ENCODE data around the gene DPH7.
"Not testable (repeated sequence)": the region's sequence is repeated elsewhere in the genome, so short reads cannot be mapped to it uniquely, and the experiment has no call there.

DPH7 gene

DNA sequence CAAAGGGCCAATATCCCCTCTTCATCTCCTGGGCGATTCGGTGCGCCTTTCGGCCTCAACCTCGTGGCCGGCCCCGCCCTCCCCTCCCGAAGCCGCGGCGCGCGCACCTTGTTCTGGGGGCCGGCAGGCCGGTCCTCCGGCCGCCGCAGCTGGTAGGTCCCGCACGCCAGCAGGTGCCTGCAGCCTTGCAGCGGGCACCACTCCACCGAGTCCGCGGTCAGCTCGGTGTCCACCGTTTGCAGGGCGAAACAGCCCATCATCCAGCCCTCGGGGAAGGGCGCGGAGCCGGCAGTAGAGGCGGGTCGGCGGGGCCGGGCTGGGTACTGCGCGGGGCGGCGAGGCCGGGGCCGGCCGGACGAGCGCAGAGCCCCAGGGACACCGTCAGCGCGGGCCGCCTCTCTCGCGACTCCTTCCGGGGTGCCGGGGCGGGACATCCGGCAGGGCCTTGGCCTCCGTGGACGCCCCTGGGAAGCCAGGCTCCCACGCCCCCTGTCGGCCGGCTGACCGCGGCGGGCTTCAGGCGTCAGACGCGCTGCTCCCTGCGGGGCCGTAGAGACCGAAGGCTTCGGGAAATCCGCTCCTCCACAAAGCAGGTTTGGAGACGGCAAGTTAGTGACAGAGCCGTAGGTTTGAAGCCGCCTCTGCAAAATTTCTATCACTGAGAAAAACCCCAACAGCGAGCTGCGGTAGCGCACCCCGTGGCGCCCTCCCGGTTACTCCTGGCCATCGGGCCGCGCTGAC is at the start of gene DPH7:
Gene DPH7 (minus strand): TSS at position 408 of the 741 bp plus-strand sequence. CDS start 148 bp downstream, at position 260.
- peak; percentile 76 to 81 for DNase-seq

DNA sequence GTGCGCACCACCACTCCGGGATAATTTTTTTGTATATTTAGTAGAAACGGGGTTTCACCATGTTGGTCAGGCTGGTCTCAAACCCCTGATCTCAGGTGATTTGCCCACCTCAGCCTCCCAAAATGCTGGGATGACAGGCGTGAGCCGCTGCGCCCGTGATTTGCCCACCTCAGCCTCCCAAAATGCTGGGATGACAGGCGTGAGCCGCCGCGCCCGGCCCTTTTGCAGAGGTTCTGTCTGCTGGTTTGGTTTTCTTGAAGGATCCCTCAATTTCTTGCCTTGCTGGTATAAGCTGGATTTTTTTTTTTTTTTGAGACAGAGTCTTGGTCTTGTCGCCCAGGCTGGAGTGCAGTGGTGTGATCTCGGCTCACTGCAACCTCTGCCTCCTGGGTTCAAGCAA is 48.7 kb upstream of the DPH7 start:
- not testable (repeated sequence) for DNase-seq

DNA sequence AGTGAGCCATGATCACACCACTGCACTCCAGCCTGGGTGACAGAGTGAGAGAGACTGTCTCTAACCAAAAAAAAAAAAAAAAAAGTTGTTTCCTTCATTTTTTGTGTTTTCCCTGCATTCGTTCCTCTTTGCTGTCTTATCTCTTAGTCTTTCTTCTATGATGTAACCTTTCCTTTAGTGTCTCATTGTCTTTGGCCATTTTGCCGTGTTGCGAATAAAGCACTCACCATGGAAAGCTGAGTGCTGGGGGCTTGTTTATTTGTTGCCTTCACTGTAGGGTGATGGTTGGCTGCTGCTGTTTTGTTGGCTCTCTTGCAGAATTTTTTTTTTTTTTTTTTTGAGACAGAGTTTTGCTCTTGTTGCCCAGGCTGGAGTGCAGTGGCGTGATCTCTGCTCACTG is 47.7 kb upstream of the DPH7 start:
- no peak for DNase-seq

DNA sequence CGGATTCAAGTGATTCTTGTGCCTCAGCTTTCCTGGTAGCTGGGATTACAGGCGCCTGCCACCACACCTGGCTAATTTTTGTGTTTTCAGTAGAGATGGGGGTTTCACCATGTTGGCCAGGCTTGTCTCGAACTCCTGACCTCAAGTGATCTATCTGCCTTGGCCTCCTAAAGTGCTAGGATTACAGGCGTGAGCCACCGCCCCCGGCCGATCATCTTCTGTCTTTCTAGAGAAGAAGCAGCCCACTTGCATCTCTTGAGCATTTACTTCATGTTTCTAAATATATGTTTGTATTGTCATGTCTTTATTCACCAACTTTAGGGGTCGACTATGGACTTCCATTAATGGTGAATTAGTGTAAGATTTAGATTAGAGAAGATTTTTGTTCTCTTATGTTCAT is 43.5 kb upstream of the DPH7 start:
- DNase-seq, result not testable (repeated sequence)

DNA sequence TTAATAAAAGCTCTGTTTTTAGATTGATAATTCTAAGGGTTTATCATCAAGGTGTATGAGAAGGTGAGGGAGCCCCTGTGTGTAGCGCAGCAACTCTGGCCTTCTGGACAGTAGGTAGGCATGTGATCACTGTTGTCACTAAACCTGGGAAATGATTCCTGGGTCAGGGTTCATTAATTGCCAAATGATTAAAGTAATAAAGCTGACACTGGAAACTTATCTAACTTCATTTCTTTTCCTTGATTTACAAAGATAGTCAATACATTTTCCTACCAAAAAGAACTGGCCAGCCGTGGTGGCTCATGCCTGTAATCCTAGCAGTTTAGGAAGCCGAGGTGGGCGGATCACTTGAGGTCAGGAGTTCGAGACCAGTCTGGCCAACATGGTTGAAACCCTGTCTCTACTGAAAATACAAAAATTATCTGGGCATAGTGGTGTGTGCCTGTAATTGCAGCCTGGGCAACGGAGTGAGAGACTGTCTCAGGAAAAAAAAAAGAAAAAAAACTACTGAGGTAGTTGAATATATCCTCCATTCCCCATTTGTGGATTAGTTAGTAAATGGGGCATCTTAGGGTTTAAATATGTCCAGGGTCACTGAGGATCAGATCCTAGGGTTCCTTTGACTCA is 42.5 kb upstream of the DPH7 start:
- peak; percentile 15 to 30 for DNase-seq

DNA sequence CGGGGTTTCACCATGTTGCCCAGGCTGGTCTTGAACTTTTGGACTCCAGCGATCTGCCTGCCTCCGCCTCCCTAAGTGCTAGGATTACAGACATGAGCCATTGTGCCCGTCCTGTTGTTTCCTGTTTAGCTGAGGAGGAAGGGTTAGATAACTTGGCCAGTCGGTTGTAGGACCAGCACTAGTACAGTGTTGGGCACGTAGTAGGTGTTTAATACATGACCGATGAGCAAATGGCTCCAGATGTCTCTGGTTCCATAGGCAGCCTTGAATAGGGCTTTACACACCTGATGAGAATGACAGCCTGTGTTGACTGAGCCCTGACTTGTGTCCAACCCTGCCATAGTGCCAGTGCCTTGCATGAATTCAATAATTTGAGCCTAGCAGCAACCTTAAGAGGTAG is 41.9 kb upstream of the DPH7 start:
- no peak for DNase-seq

DNA sequence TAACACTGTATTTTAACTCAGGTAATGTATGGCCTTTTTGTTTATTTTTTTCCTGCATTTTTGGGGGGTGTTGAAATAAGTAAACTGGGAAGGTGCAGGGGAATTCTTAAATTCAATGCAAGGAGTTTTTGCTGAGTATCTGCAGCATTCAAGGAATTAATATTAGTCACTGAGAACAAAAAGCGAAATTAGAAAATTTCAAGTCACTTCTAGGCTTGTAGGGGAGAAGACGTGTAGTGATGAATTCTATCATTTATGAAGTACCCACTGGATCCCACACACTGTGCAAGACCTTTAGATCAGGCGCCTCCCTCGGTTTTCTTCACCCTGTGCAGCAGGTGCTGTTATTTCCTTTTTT is 41.3 kb upstream of the DPH7 start:
- DNase-seq, result no peak

DNA sequence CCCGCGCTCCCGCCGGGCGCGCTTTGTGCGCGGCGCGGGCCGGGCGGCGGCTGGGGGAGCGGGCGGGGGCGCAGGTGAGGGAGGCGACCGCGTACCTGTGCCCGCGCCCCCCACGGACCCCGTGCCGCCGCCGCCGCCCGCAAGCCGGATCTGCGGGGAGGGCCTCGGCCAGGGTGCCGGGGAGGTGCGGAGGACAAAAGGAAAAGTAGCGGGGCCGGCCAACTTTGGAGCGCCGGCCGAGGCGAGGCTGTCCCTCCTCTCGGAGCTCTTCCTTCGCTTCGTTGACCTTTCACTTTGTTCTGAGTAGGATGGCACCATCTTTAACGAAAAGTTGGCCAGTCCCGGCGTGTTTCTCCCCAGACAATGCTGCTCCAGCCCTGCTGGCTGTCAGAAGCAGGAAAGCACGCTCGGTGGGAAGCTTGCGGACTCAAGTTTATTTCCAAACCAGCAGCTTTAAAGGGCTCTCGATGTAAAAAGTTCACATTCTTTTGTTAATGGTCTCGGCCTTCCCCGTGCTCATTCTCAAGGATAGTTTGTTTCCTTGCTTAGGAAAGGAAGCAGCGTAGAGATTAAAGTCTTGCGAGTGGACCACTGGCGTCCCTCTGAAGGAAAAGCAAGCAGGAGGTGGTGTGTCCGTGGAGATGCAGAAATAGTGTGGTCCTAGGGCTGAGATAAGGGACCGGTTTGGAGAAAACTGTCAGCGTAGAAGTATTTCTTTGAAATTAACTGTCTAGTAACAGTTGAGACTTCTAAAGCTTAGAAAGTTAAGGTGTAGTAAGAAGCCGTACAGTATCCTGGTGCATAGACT is 40.7 kb upstream of the DPH7 start:
- DNase-seq, result no peak

DNA sequence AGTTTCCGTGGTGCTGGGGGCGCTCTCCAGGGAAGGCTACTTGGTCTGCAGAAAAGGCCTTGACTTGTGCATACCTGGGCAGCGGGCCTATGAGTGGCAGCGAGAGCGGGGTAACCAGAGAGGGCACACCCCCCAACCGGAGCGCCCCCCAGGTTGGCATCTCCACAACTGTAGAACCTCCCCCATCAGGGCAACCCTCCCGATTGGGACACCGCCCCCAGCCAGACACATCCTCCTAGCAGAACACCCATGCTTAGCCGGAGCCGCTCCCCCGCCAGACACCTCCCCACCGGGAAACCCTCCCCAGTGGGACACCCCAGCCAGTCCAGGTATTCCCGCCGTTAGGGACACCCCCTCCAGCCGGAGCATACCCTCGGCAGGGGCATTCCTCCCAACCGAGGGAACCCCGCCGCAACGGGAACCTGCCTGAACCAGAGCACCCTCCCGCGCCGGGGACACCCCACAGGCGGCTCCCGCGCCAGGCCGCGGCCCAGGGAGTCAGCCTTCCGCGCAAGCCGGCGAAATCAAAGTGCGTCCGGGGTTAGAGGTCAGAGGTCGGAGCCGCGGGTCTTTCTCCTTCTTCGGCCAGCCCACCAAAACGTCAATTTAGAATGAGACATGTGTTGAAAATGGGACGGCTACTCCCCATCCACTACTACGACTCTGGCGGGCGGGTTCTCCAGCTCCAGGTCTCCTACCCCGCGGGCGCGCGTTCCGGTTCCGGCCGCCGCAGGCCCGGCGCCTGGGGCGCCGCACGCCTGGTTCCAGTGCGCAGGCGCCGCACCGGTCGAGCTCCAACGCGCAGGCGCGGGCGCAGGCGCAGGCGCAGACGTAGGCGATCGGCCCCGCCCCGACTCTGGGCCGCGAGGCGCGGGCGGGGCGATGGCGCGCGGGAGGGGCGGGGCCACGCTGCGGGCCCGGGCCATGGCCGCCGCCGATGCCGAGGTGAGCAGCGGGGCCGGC is 39.7 kb upstream of the DPH7 start, which contains the start of gene EHMT1:
Gene EHMT1 (plus strand): TSS at position 901 of the 963 bp plus-strand sequence. CDS start 24 bp downstream, at position 925.
- DNase-seq, result peak; percentile 74 to 81

DNA sequence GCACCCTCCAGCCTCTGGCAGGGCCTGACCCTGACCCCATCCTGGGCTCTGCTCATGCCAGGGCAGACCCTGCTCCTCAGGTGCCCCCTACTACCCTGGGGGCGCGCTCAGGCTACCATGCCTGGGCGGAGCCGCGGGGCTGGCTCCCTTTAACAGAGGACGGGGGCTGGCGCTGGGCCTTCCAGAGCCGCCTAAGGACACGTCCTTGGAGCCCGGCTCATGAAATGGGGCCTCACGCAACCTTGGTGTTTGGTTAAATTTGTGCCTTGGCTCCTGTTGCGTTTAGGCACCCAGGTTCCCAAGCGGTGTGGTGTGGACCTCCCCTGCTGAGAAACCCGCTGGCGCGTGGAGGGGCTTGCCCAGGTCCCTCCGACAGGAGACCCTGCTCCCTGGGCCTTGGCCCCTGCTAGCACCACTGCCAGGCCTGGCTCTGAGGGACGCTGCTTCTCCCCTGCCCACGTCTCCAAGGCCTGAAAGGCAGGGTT is 36.7 kb upstream of the DPH7 start:
- DNase-seq, result no peak

DNA sequence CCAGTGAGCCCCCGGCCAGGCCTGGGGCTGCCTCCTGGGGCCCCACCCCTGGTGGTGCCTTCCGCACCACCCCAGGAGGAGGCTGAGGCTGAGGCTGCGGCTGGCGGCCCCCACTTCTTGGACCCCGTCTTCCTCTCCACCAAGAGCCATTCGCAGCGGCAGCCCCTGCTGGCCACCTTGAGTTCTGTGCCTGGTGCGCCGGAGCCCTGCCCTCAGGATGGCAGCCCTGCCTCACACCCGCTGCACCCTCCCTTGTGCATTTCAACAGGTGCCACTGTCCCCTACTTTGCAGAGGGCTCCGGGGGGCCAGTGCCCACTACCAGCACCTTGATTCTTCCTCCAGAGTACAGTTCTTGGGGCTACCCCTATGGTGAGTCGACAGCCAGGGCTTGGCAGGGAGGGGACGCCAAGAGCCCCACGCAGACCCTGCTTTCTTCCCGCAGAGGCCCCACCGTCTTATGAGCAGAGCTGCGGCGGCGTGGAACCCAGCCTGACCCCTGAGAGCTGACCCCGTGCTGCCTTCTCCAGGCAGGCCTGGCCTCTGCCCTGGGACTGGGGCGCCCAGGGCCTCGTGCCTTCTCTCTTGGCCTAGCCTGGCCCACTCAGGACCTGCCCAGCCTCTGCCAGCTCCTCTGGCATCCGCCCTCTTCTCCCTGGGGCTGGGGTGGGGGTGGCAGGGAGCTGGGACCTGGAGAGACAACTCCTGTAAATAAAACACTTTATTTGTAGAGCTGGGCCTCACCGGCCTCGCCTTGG is 36.1 kb upstream of the DPH7 start:
- DNase-seq, result no peak

DNA sequence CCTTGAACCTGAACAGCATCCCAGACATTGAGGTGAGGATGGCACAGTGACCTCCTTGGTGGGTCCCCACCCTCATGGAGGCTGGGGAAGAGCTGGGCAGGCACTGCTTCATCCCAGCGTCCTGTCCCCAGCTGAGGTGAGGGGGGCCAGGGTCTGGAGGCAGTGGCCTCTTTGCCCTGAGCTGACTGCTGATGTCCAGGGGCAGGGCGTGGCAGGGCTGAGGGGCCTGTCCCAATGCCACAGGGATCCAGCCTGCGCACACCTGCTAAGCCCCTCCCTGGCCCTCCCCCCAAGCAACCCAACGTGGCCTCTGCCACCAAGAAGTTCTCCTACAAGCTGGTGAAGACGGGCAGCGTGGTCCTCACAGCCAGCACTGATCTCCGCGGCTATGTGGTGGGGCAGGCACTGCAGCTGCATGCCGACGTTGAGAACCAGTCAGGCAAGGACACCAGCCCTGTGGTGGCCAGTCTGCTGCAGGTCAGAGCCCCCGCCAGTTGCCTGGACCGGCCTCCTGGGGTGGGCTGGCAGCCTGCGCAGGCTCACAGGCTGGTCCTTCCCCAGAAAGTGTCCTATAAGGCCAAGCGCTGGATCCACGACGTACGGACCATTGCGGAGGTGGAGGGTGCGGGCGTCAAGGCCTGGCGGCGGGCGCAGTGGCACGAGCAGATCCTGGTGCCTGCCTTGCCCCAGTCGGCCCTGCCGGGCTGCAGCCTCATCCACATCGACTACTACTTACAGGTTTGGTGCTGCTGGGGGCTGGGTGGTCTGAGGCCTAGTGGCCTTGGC is 35.2 kb upstream of the DPH7 start:
- no peak for DNase-seq

DNA sequence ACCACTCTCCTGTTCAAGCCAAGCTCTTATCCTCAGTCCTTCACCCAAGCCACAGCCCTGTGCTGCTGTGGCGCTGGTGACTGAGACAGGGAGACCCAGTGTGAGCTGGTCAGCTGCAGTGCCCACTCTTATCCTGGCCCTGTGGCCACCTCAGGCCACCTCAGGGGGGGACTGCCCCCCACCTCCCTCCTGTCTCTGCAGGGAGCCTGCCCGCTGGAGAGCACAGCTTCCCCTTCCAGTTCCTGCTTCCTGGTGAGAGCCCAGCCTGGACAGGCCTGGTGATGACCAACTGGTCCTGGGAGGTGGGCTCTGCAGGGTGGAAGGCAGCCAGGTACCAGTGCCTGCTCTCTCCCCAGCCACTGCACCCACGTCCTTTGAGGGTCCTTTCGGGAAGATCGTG is 34.5 kb upstream of the DPH7 start:
- no peak for DNase-seq

DNA sequence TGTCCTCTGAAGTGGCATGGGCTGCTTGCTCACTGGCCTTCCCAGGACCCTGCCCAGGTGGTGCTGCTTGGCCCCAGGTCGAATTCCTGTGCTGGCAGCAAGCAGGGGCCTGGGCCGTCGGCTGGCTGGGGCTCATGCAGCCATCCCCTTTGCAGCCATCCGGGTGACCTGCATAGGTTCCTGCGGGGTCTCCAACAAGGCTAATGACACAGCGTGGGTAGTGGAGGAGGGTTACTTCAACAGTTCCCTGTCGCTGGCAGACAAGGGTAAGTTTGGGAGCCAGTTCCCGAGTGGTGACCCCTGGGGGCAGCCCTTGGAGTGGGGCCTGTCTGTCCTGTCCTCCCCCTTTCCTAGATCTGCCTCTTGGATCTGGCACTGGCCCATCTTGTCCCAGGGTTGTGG is 34.0 kb upstream of the DPH7 start:
- DNase-seq, result no peak

DNA sequence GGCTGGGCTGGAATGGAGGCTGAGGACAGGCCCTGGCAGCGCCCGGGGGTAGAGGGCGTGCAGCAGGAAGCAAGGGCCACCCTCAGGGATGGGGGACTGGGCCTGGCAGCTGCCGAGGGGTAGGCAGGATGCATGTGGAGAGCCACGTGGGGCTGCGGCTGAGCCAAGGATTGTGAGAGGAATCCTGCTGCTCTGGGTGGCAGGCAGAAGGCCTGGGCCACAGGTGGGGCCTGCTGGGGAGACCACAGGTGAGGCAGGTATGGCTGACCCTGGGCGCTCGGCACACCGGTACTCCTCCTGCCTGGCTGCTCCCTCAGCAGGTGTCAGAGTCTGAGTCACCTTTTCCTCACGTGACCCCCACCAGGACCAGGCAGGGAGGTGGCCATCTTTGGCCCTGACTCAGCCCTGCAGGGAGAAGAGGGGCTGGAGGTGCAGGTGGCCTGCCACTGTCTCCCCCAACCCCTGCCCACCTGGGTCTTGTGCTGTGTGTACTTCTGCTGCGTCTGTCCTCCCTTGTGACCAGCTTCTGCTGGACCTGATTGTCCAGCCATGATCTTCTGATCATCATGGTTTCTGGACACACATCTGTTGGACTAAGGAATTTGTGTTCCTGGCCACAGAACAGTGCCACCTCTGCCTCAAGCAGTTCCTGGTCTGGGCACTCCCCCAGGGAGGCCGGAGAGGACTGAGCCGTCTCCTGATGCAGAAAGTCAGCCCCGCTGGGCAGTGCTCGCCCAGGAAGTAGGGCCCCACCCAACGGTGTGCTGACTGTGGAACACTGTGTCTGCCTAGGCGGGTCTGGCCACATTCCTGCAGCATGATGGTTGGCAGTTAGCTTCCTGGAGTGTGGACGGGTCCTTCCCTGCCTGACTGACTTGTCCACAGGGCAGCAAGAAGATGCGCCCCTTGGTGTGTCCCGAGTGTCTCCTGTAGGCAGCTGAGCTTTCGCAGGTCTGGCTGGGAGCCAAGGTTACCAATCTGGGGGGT is 33.2 kb upstream of the DPH7 start:
- no peak for DNase-seq

DNA sequence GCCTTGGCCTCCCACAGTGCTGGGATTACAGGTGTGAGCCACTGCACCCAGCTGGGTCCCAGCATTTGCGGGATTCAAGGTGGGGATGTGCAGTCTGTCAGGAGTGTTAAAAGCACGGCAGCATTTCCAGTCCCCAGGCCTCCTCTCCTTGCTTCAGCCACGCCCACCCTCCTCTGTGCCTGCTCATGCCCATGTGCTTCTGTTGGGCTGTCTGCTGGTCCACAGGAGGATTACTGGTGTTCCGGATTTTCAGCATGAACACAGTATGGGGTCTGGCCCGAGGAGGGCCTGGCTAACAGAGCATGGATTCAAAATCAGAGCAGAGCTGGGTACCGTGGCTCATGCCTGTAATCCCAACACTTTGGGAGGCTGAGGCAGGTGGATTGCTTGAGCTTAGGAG is 32.2 kb upstream of the DPH7 start:
- no peak for DNase-seq

DNA sequence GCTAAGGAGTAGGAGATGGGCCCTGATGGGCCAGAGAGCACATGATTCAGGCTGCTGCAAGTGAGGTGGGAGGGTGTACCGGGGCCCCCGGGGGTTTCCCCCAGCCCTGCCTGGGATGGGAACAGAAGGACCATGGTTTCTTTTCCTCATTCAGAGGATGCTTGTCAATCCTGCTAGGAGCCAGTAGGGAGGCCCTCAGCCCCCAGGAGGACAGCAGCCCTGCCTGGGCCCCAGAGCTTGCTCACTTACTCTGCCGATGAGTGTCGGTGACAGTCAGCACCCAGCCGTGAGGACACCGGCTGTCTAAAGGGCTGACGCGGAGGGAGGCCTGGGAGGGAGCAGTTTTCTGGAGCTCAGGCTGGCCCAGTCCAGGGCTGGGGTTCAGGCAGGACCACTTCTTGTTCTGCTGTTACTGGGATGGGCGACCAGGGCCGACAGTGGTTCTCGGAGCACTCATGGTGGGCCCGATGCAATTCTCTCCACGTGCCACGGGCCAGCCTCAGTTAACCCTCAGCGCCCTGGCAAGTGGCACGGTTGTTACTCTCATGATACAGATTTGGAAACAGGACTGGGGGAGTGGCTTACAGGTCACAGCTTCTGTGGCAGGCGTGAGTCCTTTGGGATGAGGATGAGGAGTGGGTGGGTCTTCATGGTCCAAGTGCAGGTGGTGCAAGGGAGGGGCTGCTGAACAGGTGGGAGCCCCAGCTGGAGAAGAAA is 28.6 kb upstream of the DPH7 start:
- DNase-seq, result no peak

DNA sequence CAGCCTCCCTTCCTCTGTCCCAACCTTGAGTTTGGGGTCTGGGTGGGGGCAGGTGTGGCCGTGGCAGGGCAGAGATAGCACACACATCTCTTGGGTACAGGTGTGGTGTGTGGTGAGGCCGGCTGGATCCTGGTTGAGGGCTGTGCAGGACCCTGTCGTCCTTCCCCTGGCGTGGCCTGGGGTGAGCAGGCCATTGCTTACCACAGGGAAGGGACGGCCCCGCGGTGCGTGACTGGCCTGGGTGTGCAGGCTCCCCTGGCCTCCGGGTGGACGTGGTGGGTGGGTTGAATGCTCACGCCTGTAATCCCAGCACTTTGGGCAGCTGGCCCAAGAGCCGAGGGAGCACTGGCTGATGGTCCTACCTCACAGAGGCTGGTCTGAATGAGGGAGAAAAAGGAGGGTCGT is 28.0 kb upstream of the DPH7 start:
- no peak for DNase-seq

All from AML-193 (cell line).